ENCODE measurements around the gene RBFA.

Gene RBFA

GRCh38 chr18:80033181-80034067, 810 bp upstream of the RBFA start:
- peak; percentile 91 for DNase-seq

GRCh38 chr18:80034852-80035406, 695 bp downstream of the RBFA start:
- DNase-seq, result peak; percentile 11

- no peak for DNase-seq
Measured at GRCh38 chr18:80035997-80036396, 1.8 kb downstream of the RBFA start.

GRCh38 chr18:80037300-80037699, 3.1 kb downstream of the RBFA start:
- no peak for DNase-seq

- no peak for DNase-seq
Measured at GRCh38 chr18:80037869-80038630, 3.8 kb downstream of the RBFA start.

- no peak for DNase-seq
Measured at GRCh38 chr18:80040515-80040914, 6.3 kb downstream of the RBFA start.

- no peak for DNase-seq
Measured at GRCh38 chr18:80041424-80041823, 7.2 kb downstream of the RBFA start.

- no peak for DNase-seq
Measured at GRCh38 chr18:80042785-80043184, 8.6 kb downstream of the RBFA start.

- DNase-seq, result no peak
Measured at GRCh38 chr18:80044072-80044471, 9.8 kb downstream of the RBFA start.

GRCh38 chr18:80046011-80046410, 11.8 kb downstream of the RBFA start:
- DNase-seq, result no peak

GRCh38 chr18:80046431-80046830, 12.2 kb downstream of the RBFA start:
- DNase-seq, result no peak

GRCh38 chr18:80046961-80047541, 12.8 kb downstream of the RBFA start:
- no peak for DNase-seq

- no peak for DNase-seq
Measured at GRCh38 chr18:80050797-80051196, 16.6 kb downstream of the RBFA start.

GRCh38 chr18:80056095-80056494, 21.9 kb downstream of the RBFA start:
- DNase-seq, result no peak

- no peak for DNase-seq
Measured at GRCh38 chr18:80059945-80060344, 25.7 kb downstream of the RBFA start.

GRCh38 chr18:80065705-80066104, 31.5 kb downstream of the RBFA start:
- no peak for DNase-seq

GRCh38 chr18:80067321-80067720, 33.1 kb downstream of the RBFA start:
- DNase-seq, result no peak

GRCh38 chr18:80067897-80068296, 33.7 kb downstream of the RBFA start:
- no peak for DNase-seq

GRCh38 chr18:80068571-80069272, 34.5 kb downstream of the RBFA start:
- DNase-seq, result no peak

GRCh38 chr18:80070825-80071224, 36.6 kb downstream of the RBFA start:
- no peak for DNase-seq

GRCh38 chr18:80074183-80074582, 39.9 kb downstream of the RBFA start:
- DNase-seq, result no peak

GRCh38 chr18:80074697-80075096, 40.5 kb downstream of the RBFA start:
- DNase-seq, result no peak

- no peak for DNase-seq
Measured at GRCh38 chr18:80075940-80076339, 41.7 kb downstream of the RBFA start.

All from midbrain (tissue), 1 donor.